GM23248 (cell line): ENCODE measurements around the gene FNDC3B.

Source experiments
- EZH2 ChIP-seq: fragments of 200-600 bp; sonication (generic); IDR thresholded peaks from 2 replicates; pipeline ENCODE4 v1.6.1; 2018; ENCODE audit warnings: antibody characterized with exemption, mild to moderate bottlenecking; ENCODE audit not compliant: insufficient read depth, poor library complexity, severe bottlenecking
- EZH2phosphoT487 ChIP-seq: fragments of 200-600 bp; sonication (generic); IDR thresholded peaks from 2 replicates; pipeline ENCODE4 v1.6.1; 2018; ENCODE audit warnings: antibody characterized with exemption, moderate library complexity, mild to moderate bottlenecking, low read depth; ENCODE audit not compliant: insufficient read depth

- TF ChIP-seq EZH2: no peak
- TF ChIP-seq EZH2phosphoT487: no peak
Observed at GRCh38 chr3:172305974-172306373, 266.6 kb downstream of the FNDC3B start.
